Mesenchymal stem cell (in vitro differentiated cells and primary cell): ENCODE measurements around the gene HTRA2.

Experiments used
- DNase-seq: peaks from one replicate; pipeline ENCODE4 v3.0.0-alpha.2; 2013
- H2AFZ ChIP-seq: one replicate; pipeline ENCODE4 v1.6.1; 2013; ENCODE audit warnings: low read depth, mild to moderate bottlenecking, control low read depth, inconsistent platforms, low read length, moderate library complexity
- H2AK5ac ChIP-seq: 2 replicates; pipeline ENCODE4 v1.6.1; 2013; ENCODE audit warnings: low read length, moderate library complexity, mild to moderate bottlenecking, inconsistent platforms; ENCODE audit not compliant: severe bottlenecking
- H2BK120ac ChIP-seq: one replicate; pipeline ENCODE4 v1.6.1; 2013; ENCODE audit warnings: low read depth, mild to moderate bottlenecking, inconsistent platforms, low read length, moderate library complexity
- H2BK12ac ChIP-seq, 2 experiments: one replicate each; pipeline ENCODE4 v1.6.1; 2013; ENCODE audit warnings: inconsistent platforms in 2 of 2, low read length in 2 of 2, mild to moderate bottlenecking in 2 of 2, moderate library complexity in 2 of 2, control low read depth in 1 of 2
- H2BK15ac ChIP-seq: one replicate; pipeline ENCODE4 v1.6.1; 2013; ENCODE audit warnings: mild to moderate bottlenecking, low read depth, inconsistent platforms; ENCODE audit not compliant: poor library complexity, severe bottlenecking
- H2BK5ac ChIP-seq: 2 replicates; pipeline ENCODE4 v1.6.1; 2013; ENCODE audit warnings: low read depth, mild to moderate bottlenecking, low read length, control low read depth, inconsistent platforms; ENCODE audit not compliant: poor library complexity, severe bottlenecking
- H3K14ac ChIP-seq, 2 experiments: one replicate each; pipeline ENCODE4 v1.6.1; 2013; ENCODE audit warnings: inconsistent platforms in 2 of 2, low read length in 2 of 2, control low read depth in 1 of 2, mild to moderate bottlenecking in 1 of 2, moderate library complexity in 1 of 2
- H3K18ac ChIP-seq, 2 experiments: one replicate each; pipeline ENCODE4 v1.6.1; 2013; ENCODE audit warnings: inconsistent platforms in 2 of 2, low read length in 2 of 2, control low read depth in 1 of 2, low read depth in 1 of 2, mild to moderate bottlenecking in 1 of 2
- H3K23ac ChIP-seq, 2 experiments: one replicate each; pipeline ENCODE4 v1.6.1; 2013; ENCODE audit warnings: inconsistent platforms in 2 of 2, low read length in 2 of 2, mild to moderate bottlenecking in 2 of 2, moderate library complexity in 2 of 2, control low read depth in 1 of 2
- H3K27ac ChIP-seq: 2 replicates; pipeline ENCODE4 v1.5.1; 2013; ENCODE audit warnings: mild to moderate bottlenecking, moderate library complexity, low read length, control low read depth, inconsistent platforms; ENCODE audit not compliant: poor library complexity, severe bottlenecking
- H3K27me3 ChIP-seq, 2 experiments: 2 replicates each; pipeline versions ENCODE4 v1.6.1 to v1.7.0; 2013; ENCODE audit warnings: low read length in 2 of 2, mild to moderate bottlenecking in 2 of 2, moderate library complexity in 2 of 2, control low read depth in 1 of 2, inconsistent platforms in 1 of 2; ENCODE audit not compliant: control insufficient read depth in 1 of 2, insufficient read depth in 1 of 2
- H3K36me3 ChIP-seq, 2 experiments: 2 replicates each; pipeline versions ENCODE4 v1.6.1 to v1.7.0; 2013; ENCODE audit warnings: low read length in 2 of 2, control low read depth in 1 of 2, inconsistent platforms in 1 of 2, low read depth in 1 of 2, mild to moderate bottlenecking in 1 of 2; ENCODE audit not compliant: insufficient read depth in 2 of 2, control insufficient read depth in 1 of 2
- H3K4ac ChIP-seq, 2 experiments: one replicate each; pipeline ENCODE4 v1.6.1; 2013; ENCODE audit warnings: inconsistent platforms in 2 of 2, low read length in 2 of 2, mild to moderate bottlenecking in 2 of 2, moderate library complexity in 2 of 2, control low read depth in 1 of 2, low read depth in 1 of 2
- H3K4me1 ChIP-seq: 2 replicates; pipeline ENCODE4 v1.6.1; 2013; ENCODE audit warnings: low read depth, low read length, control low read depth; ENCODE audit not compliant: control insufficient read depth, insufficient read depth
- H3K4me2 ChIP-seq: 2 replicates; pipeline ENCODE4 v1.6.1; 2013; ENCODE audit warnings: low read length, mild to moderate bottlenecking, inconsistent platforms; ENCODE audit not compliant: poor library complexity, severe bottlenecking
- H3K4me3 ChIP-seq, 2 experiments: 2 replicates each; pipeline versions ENCODE4 v1.5.1 to v1.7.0; 2013; ENCODE audit warnings: low read length in 2 of 2, mild to moderate bottlenecking in 2 of 2, control low read depth in 1 of 2, low read depth in 1 of 2; ENCODE audit not compliant: insufficient read depth in 1 of 2
- H3K79me1 ChIP-seq: replicated peaks from 2 replicates; pipeline ENCODE4 v1.6.1; 2013; ENCODE audit warnings: mild to moderate bottlenecking, control low read depth, low read length, inconsistent platforms; ENCODE audit not compliant: poor library complexity, severe bottlenecking
- H3K9ac ChIP-seq: 2 replicates; pipeline ENCODE4 v1.7.0; 2013; ENCODE audit warnings: mild to moderate bottlenecking, low read length, moderate library complexity
- H3K9me3 ChIP-seq: 2 replicates; pipeline ENCODE4 v1.7.0; 2013; ENCODE audit warnings: mild to moderate bottlenecking, low read length; ENCODE audit not compliant: control insufficient read depth
- H4K8ac ChIP-seq: one replicate; pipeline ENCODE4 v1.6.1; 2013; ENCODE audit warnings: inconsistent platforms, mild to moderate bottlenecking, low read length, moderate library complexity
- H4K91ac ChIP-seq: one replicate; pipeline ENCODE4 v1.6.1; 2013; ENCODE audit warnings: mild to moderate bottlenecking, low read length, inconsistent platforms
- WGBS: methylation state at CpG from one replicate; pipeline ENCODE4 v1.1.7; 2013; ENCODE audit warnings: mixed read lengths; 5-methylcytosine and 5-hydroxymethylcytosine counted together

Gene HTRA2

GRCh38 chr2:74503506-74504475 lies 25.9 kb upstream of the HTRA2 start:
- Histone ChIP-seq H3K9ac (peak overlapping the region; percentile 96), H3K4me3 (peak overlapping the region; percentile 64 to 90), H4K8ac (peak overlapping the region; percentile 87), H4K91ac (peak overlapping the region; percentile 88), H3K9me3 (no peaks in the 10 kb centered on the region), H3K4ac (peak overlapping the region; percentile 90 to 97), H3K27me3 (peaks cover 0 to 33% of the 10 kb centered on the region in 2 experiments), H3K4me1 (peaks cover 58% of the 10 kb centered on the region), H2AFZ (no peak overlapping the region), H3K27ac (no peak overlapping the region), H2AK5ac (no peak overlapping the region), H2BK15ac (peak overlapping the region; percentile 97), H3K23ac (peak overlapping the region in 1 of 2 experiments; percentile 41), H3K79me1 (peaks cover 16% of the 10 kb centered on the region), H3K4me2 (peak overlapping the region; percentile 98), H2BK12ac (peak overlapping the region; percentile 87 to 91), H2BK120ac (peak overlapping the region; percentile 99), H2BK5ac (no peak overlapping the region), H3K14ac (peak overlapping the region in 1 of 2 experiments; percentile 84), H3K36me3 (peaks cover 15 to 19% of the 10 kb centered on the region in 2 experiments), H3K18ac (peak overlapping the region; percentile 89 to 96)
- 42% methylated on average over 45 of the region's 45 CpGs for WGBS
- DNase-seq, result no peak

GRCh38 chr2:74504591-74504990 lies 25.1 kb upstream of the HTRA2 start:
- peak overlapping the region in 1 of 2 experiments; percentile 17 for H3K4ac ChIP-seq
- no peak overlapping the region for H2BK12ac ChIP-seq
- H3K14ac ChIP-seq, result no peak overlapping the region
- H4K8ac ChIP-seq, result no peak overlapping the region
- H3K23ac ChIP-seq, result no peak overlapping the region
- no peaks in the 10 kb centered on the region for H3K9me3 ChIP-seq
- peaks cover 0 to 29% of the 10 kb centered on the region in 2 experiments for H3K27me3 ChIP-seq
- H3K4me3 ChIP-seq, result peak overlapping the region in 1 of 2 experiments; percentile 90
- peaks cover 16% of the 10 kb centered on the region for H3K79me1 ChIP-seq
- H3K18ac ChIP-seq, result no peak overlapping the region
- H2BK5ac ChIP-seq, result no peak overlapping the region
- no peak overlapping the region for H2AFZ ChIP-seq
- WGBS, result 96% methylated on average over 3 of the region's 3 CpGs
- no peak overlapping the region for H4K91ac ChIP-seq
- no peak overlapping the region for H3K4me2 ChIP-seq
- peaks cover 50% of the 10 kb centered on the region for H3K4me1 ChIP-seq
- DNase-seq, result no peak
- peak overlapping the region; percentile 96 for H3K9ac ChIP-seq
- H3K27ac ChIP-seq, result no peak overlapping the region
- H2BK15ac ChIP-seq, result no peak overlapping the region
- no peak overlapping the region for H2AK5ac ChIP-seq
- H2BK120ac ChIP-seq, result no peak overlapping the region
- H3K36me3 ChIP-seq, result peaks cover 15 to 19% of the 10 kb centered on the region in 2 experiments

- no peak overlapping the region for H2AFZ ChIP-seq
- H3K14ac ChIP-seq, result no peak overlapping the region
- no peak overlapping the region for H3K4ac ChIP-seq
- peaks cover 15 to 19% of the 10 kb centered on the region in 2 experiments for H3K36me3 ChIP-seq
- H3K27ac ChIP-seq, result no peak overlapping the region
- peak overlapping the region; percentile 96 for H3K9ac ChIP-seq
- H2BK120ac ChIP-seq, result no peak overlapping the region
- H2BK15ac ChIP-seq, result no peak overlapping the region
- no peak overlapping the region for H4K91ac ChIP-seq
- peak overlapping the region; percentile 30 for H3K4me2 ChIP-seq
- 94% methylated on average over 12 of the region's 14 CpGs for WGBS
- H3K4me1 ChIP-seq, result peaks cover 44% of the 10 kb centered on the region
- H2AK5ac ChIP-seq, result peak overlapping the region; percentile 10
- no peak overlapping the region for H3K18ac ChIP-seq
- no peak overlapping the region for H3K23ac ChIP-seq
- H4K8ac ChIP-seq, result peak overlapping the region; percentile 46
- H2BK12ac ChIP-seq, result peak overlapping the region; percentile 28 to 60
- H3K9me3 ChIP-seq, result no peaks in the 10 kb centered on the region
- peaks cover 5 to 29% of the 10 kb centered on the region in 2 experiments for H3K27me3 ChIP-seq
- no peak for DNase-seq
- H2BK5ac ChIP-seq, result no peak overlapping the region
- H3K4me3 ChIP-seq, result peak overlapping the region in 1 of 2 experiments; percentile 90
- H3K79me1 ChIP-seq, result peaks cover 16% of the 10 kb centered on the region
Observed at GRCh38 chr2:74505448-74506246, 24.1 kb upstream of the HTRA2 start.
